Suppressor macrophage treated with lipopolysaccharide for 4 hours (primary cell): ENCODE results near the gene VAV3.

Experiments used
- DNase-seq: peaks from one replicate; pipeline ENCODE4 v3.0.0-alpha.2; 2020

Gene VAV3

DNA sequence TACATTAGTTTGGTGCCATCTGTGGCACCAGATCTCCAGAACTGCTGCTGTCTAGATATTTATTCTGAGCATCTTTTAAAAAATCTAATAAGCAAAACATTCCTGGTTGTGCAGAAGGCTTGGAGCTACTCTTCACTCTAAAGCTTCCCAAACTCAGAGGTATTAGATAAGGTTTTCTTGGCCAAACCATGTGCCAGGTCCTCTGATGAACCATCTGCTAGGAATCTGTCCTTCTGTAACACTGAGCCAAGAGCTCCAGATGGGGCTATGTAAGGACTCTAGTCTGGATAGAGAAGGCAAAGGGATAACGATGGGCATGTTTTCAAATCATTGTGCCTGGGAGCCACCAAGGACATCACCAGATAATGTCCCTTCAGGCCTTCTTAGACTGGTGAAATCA, 413.5 kb downstream of the VAV3 start:
- DNase-seq, result no peak

DNA sequence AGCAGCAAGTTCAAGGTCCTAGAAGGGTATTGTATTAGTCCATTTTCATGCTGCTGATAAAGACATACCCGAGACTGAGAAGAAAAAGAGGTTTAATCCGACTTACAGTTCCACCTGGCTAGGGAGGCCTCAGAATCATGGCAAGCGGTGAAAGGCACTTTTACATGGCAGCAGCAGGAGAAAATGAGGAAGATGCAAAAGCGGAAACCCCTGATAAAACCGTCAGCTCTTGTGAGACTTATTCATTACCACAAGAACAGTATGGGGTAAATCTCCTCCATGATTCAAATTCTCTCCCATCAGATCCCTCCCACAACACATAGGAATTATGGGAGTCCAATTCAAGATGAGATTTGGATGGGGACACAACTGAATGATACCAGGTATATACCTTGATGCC, 414.6 kb downstream of the VAV3 start:
- DNase-seq, result no peak

DNA sequence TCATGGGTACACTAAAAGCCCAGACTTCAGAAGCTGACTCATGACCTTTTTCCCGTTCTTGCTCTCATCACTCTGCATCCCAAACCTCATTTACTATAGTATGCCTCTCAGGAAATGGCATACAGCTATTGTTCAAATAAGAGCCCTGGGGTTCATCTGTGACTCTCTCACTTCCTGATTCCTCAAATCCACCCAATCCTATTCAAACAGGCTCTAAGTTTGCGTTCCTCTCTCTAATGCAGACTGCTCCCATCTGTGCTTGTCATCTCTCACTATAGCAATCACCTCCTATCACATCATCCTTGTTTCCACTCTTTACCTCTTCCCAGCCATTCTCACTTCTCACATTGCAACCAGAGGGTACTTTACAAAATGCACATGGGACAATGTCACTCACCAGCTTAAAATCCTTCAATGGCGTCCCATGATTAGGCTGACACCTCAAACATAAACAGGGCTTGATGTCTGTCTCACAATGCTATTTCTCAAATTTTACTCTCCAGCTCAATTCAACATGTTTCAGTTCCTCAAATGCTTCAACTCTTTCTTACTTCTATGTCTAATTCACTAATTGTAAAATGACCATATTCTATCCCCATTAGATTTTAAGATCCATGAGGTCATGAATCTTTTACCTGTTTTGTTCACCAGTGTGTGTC, 415.7 kb downstream of the VAV3 start:
- DNase-seq, result peak; percentile 12

DNA sequence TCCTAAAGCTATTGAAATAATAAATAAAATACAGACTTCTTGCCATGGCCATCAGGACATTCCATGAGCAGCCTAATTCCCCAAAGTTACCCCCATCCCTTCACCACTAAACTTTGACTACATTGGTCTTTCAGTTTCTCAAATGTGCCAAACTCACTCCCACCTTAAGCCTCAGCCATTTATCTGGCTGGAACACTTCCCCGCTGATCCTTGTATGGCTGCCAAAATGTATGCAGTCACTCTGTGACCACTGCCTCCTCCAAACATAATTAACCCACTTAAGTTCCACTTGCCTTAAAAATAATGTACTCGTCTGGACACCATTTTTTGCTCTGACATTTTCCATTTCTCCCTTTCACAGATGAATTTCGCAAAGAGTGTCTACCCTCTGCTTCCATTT, 416.7 kb downstream of the VAV3 start:
- no peak for DNase-seq

DNA sequence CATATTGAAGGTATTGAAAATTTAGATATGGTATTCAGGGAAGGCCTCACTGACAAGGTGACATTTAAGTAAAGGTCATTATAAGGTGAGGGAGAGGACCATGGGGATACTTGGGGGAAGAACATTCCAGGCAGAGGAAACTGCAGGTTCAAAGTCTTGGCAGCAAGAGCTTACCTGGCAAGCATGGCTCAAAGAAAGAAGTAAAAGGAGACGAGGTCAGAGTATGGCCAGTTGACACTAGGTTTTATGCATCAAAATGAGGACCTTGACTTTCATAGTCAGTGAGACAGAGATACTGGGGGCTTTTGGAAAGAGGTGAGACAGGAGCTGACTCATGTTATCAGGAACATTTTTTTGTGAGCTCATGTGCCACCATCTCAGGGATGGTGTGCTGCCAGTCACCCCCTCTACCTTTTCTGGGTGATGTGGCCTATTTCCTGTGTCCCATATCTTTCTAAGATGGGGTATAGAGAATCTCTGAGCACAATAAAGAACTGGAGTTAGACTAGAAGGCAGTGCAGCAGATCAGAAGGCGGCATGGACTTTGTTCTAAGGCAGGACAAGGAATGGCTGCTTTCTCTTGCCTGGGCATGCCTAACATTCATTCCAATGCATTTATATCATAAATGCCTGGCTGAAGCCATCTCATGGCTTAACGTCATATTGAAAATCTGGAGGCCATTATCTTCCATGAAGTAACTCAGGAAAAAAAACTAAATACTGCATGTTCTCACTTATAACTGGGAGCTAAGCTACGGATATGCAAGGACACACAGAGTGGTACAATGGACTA, 417.4 kb downstream of the VAV3 start:
- DNase-seq, result no peak

DNA sequence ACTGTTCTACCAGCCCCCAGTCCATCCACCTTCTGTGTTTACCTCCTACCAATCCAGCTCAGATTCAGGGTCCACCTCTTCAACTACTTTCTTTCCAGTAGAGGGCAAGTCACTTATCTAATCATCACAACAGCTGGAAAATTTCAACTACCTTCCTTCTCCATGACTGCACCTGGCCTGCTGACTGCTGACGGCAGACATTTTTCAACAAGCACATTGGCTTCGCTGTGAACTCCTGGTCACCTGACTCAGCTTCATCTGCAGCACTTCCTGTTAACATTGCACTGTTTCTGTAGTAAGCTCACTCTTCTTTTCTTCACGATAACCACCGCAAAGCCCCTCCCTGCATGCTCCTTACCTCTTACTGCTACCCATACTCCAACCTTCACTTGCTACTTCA, 418.4 kb downstream of the VAV3 start:
- DNase-seq, result no peak

DNA sequence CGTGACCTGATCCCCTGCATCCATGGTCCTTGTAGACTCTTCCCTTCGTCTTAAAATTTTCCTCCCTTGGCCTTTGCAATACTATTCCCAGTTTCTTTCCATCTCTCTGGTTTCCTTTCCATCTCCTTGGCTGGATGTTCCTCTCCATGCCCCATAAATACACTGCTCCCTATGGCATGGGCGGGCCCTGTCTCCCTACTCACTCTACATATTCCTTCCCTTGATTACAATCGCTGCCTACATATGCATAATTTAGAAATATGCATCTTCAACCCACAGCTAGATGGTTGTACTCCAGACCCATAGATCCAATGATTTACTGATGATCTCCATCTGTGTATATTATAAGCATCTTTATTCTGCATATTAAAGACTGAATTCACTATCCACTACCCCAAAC, 419.1 kb downstream of the VAV3 start:
- DNase-seq, result no peak

DNA sequence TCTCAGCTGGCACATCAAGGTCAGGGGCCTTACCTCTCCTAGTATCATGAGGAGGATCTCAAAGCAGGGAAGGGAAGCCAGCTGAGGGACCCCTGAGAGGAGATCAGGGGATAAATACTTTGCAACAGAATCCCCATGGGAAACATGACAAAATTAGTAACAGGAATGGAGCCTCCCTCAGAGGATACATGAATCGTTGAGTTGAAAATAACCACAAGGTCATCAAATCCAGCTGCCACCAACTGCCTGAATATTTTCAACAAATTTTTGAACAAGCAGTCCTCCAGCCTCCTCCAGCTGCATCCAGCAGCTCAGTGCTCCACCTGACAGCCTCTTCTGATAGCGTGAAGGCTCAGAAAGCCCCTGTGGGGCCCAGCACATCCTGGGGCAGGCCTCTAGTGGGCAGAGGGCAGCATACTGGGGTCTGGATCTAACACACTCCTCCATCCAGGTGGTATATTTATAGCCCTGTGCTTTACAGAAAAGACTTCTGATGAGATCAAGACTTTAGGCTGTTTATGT, 419.9 kb downstream of the VAV3 start:
- DNase-seq, result no peak

DNA sequence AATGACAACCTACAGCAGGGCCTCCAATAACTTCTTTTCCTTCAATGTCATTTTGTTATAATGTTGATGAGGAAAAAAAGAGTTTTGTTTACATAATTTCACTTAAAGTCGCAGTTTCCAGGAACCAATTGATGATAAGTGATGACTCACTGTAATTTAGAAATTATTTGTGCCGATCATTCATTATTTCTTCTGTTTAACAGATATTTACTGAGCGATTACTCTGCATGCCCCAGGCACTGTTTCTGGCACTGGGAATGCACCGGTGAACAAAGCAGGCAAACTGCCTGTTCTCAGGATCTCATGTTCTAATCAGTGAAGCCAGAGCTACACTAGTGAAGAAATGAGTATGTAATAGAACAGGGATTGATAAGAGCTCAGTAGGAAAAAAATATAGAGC, 420.7 kb downstream of the VAV3 start:
- DNase-seq, result no peak

DNA sequence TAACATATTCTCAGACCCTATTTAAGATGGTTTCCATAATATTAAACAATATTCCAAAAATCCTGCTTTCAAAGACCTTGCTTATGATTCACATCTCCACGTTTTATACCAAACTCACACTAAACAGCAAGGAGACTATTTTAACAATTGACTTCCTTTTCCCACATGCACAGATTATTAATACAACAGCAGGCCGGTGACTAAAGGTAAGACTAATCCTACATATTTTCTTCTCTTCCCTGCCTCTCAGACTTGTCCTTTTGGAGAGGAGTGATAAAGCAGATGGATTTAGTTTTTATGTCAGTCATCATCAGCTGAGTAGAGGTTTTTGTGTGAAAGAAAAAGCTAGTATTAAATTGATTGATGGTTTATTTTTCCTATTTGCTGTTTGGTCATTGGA, 423.6 kb downstream of the VAV3 start:
- no peak for DNase-seq

DNA sequence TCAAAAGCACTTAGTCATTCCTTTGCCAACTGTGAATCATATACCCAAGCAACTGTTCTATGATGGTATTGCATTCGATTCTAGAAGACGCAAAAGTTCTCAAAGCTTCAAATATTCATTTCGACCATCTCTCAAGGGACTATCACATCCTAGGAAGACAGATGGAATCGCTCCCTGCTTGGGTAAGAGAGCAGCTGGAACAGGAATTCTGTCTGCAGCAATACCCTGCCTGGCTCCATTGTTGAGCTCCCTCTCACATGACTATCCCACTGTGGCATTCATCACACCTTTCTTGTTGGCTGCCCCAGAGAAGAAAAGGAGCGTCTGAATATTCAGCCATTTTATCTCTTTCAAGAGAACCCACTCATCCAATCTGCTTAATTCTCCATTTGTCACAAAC, 426.5 kb downstream of the VAV3 start:
- no peak for DNase-seq

DNA sequence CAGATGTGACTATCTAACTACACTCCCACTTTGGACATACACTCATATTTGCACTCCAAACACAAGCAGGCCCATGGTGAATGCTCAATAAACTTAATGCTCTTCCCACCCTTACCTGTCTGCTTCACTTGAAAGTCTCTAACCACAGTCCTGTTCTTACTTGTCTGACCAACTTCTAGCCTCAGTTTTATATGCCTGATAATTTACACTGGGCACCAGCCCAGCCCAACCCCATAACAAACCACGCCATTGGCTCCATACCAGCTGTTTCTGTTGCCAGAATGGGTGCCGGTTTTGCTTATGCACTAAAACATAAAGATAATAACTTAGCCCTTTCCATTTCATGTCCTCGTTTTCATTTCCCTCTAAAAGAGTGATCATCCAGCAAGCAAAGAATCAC, 428.7 kb downstream of the VAV3 start:
- no peak for DNase-seq

DNA sequence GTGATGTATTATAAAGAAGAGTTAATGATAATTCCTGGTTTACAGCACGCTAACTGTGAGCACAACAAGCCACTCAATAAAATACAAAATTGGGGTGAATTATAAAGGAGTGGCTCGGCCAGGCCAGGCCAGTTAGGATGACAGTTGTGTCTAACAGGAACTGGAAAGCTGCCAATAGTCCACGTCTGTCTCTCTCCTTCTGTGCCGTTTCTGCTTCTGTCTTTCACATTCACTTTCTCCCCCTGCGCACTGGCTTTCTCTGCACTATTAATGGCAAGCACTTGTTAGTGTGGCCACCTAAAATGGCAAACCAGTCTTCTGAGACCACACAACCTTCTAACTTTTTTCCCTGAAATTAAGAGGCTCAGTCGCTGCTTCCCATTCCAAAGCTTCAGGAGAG, 429.9 kb downstream of the VAV3 start:
- DNase-seq, result peak; percentile 83

DNA sequence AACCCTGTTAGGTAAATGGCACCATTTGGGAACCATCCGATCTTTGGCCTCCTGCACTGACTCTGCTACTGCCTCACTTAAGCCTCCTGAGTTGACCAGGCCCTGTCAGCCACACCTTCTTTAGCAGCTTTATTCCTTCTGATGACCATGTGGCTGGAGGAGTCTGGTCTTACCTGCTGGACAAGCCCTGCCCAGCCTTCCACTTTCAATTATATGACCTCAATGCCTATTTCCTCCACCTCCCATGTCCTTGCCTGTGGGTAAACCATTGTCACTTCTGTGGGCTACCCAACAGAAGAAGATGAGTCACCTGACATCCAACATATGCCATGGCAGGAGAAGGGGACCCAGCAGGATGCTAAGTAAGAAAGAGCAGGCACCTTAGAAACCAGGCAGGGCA, 430.3 kb downstream of the VAV3 start:
- no peak for DNase-seq

DNA sequence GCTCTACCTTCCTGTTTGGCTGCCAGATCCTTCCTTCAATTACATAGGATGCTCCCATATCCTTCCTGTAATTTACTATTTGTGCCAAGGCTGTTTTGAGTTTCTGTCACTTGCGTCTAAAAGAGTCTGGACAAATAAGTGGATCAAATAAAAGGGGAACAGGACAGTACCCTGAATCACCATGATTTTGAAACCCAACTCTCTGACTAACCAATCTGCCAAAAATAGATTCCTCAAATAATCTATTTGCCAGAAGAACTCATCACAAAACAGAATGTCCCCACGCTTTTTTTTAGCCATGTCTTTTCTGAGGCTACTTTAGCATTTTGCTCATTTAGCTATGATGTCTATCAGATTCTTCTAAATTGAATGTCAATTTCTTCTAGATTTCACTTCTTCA, 431.5 kb downstream of the VAV3 start:
- DNase-seq, result peak; percentile 69

DNA sequence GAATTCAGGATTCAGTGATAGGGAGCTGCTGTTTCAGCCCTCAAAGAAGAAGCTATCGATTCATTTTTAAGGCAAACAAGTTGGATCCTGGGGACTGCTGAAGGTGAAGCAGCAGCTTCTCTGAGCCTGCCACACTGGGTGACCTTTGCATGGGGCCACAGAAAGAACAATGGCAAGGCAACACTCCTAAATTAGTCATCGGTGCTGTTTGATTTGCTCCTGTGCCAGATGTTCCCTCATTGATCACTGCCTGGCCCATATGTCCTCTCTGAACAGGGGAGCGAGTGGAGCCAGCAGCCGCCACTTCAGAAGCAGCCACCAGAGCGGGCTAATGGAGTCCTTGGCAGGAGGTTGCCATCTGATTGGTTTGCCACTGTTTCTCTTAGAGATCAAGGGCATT, 432.7 kb downstream of the VAV3 start:
- DNase-seq, result no peak

DNA sequence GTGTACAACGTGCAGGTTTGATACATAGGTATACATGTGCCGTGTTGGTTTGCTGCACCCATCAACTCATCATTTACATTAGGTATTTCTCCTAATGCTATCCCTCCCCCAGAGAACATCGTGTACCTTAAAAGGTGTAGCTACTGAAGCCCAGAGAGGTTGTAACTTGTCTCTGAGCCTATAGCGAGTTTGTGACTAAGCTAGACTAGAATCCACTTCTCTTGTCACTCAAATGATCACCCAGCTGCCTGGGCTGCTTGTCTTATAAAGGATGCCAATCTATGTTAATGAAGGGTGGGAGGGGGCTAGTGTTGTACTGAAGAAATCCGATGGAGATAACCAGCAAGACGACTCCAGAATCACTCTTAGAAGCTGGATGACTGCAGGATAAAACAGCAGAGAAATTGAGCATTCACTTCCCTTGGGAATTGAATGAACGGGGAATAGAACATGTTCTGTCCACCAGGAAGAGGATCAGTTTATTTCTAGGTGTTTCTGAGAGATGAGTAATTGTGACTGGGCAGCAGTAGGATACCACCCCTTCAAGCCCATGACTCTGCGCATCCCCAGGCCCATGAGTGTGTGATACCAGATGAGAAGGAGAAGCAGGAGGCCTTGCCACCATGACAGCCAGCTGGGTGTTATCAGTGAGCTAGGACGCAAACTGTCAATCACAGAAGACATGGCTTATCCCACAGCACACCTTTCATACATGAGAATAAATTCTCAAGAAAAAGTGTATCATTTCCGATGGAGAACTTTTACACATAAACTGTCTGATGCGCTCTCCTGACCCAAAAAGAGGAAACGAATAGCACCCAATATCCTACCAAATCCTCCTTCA, 433.7 kb downstream of the VAV3 start:
- DNase-seq, result no peak

DNA sequence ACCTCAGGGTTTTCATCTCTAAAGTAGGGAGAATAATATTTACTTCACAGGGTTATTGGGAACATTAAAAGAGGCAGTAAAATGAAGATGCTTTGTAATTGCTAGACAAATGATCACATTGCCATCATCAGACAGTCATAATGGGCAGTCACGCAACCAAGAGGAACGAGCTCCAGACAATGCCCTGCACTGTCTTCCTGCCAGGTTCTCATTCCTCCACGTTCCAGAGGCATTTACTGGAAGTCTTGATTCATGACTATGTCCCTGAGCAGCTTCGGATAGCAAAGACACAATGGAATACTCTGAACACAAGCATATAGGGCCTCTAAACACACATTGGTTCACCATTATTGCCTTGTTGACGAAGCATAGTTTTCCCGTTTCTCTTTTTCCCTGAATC, 434.4 kb downstream of the VAV3 start:
- no peak for DNase-seq

DNA sequence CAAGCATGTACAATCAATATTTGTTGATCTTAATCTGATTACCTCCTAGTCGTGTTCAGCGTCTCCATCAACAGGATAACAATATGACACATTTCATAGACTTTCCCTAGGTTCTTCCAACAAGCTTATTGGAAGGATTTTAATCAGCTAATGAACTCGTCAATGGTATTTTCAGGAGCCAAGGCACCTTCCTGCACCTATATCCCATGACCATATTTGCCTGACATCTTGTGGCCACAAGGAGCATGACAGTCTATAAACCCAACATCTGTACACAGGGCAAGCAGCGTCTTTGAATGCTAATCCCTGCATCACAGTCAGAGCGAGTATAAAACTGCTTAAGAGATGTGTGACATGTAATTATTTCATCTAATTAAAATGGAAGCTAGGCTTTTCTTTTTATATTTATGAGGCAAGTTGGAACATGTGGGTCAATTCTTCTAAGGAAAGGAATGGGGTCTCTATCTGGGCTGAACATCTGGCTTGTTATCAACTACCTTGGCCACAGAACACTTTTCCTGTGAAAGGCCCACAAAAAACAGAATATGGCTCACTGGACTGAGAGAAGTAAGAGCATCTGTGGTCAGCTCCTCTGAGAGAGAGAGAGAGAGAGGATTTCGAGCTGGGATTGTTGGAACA, 435.4 kb downstream of the VAV3 start:
- DNase-seq, result peak; percentile 46

DNA sequence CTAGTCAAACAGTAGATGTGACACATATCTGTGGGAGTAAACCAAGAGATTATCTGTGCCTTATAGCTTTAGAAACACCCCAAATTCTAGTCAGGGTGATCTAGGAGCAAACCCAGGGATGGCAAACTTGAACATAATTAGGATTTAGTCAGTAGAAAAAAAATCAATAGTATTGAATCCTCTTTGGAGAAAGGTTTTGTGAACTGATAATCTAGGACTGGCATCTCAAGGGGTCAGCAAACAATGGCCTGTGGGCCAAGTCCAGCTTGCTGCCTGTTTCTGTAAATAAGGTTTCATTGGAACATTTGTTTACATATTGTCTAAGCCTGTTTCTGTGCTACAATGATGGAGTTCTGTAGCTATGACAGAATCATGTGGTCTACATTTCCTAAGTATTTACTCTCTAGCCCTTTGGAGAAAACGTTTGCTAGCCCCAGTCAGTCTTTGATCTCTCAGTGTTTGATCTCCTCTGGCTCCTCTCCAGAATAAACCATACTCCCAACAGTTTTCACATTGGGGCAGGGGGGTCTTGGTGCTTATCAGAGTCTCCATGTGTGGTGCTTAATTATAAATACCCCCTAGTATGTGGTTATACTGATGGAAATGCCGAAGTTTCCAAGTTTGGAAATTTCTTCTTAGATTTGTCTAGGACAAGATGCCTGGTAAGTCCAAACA, 438.3 kb downstream of the VAV3 start:
- DNase-seq, result no peak

DNA sequence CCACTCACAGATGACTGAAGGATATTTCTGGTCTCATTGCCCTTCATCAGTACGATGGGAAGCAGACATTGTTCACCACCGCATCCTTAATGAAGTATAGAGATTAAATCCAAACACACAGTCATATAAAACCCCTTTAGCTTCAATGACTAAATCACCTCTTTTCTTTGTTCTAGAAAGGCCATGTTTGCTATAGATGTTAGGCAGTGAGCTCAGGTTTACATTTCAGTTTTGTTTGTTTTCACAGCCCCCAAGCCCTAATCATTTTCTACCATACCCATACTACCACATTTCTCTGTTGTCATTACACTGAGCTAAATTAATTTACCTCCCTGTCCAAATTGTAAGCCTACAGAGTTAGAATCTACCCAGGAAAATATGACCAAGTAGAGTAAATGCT, 439.0 kb downstream of the VAV3 start:
- DNase-seq, result no peak

DNA sequence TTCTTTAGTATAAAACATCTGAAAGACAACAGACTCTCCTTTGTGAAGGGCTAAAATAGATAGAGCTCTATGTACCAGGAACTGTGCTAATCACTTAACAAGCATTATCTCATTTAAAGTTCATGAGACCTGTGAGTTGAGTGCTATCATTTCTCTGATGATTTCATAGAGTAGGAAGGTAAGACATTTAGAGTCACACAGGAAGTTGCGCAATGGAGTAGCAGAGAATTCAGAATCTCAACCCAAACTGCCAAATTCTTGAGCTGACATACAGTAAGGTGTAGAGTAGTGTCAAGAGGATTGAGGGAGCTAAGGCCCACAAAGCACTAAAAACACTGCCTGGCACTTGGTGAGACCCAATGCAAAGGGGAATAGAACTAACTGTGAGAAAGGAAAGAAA, 439.8 kb downstream of the VAV3 start:
- no peak for DNase-seq

DNA sequence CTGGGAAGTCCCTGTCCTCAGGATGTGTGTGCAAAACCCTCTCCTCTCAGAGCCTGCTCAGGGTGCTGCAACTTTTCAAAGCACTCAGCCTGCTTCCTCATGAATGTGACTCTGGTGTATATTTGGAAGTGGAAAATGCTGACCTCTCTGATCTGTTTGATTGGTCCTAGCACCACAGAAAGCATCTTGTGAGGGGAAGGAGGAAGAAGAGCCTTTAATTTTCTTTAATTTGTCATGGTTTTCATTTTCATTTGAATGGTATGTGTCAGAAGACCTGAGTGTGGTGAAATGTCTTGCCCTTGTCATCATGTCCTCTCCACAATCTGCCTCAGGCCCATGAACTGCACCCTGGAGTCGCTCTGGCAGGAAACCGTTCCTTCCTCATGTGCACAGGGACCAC, 440.7 kb downstream of the VAV3 start:
- DNase-seq, result peak; percentile 46
